DLD1 (cell line): ENCODE measurements around the gene WDFY3.

ENCODE experiments used
- in situ Hi-C: cut with HindIII; loops from 2 replicates; pipeline ENCODE4 v1.10.0; 2017; ENCODE audit warnings: low sequenced_read_pairs

The WDFY3 gene

GRCh38 chr4:84952004-84952403 lies 14.5 kb downstream of the WDFY3 start:
- in situ Hi-C loops, result no loop called here

GRCh38 chr4:84948056-84948455 lies 18.4 kb downstream of the WDFY3 start:
- in situ Hi-C loops, result no loop called here

- in situ Hi-C loops, result no loop called here
These were observed 21.5 kb downstream of the WDFY3 start for GRCh38 chr4:84944947-84945346.

- in situ Hi-C loops, result no loop called here
These were observed 25.5 kb downstream of the WDFY3 start for GRCh38 chr4:84940960-84941359.

- in situ Hi-C loops, result no loop called here
These were observed 27.4 kb downstream of the WDFY3 start for GRCh38 chr4:84939113-84939512.

- in situ Hi-C loops, result no loop called here
These were observed 28.2 kb downstream of the WDFY3 start for GRCh38 chr4:84938316-84938715.

GRCh38 chr4:84937381-84937977 lies 29.0 kb downstream of the WDFY3 start:
- in situ Hi-C loops, result no loop called here

- in situ Hi-C loops, result no loop called here
These were observed 30.4 kb downstream of the WDFY3 start for GRCh38 chr4:84936123-84936522.

GRCh38 chr4:84932462-84932861 lies 34.0 kb downstream of the WDFY3 start:
- in situ Hi-C loops, result no loop called here

GRCh38 chr4:84931961-84932360 lies 34.5 kb downstream of the WDFY3 start:
- in situ Hi-C loops, result no loop called here

- in situ Hi-C loops, result no loop called here
These were observed 35.2 kb downstream of the WDFY3 start for GRCh38 chr4:84931274-84931673.

GRCh38 chr4:84928089-84928488 lies 38.4 kb downstream of the WDFY3 start:
- in situ Hi-C loops, result no loop called here

GRCh38 chr4:84927428-84927827 lies 39.1 kb downstream of the WDFY3 start:
- in situ Hi-C loops, result no loop called here

- in situ Hi-C loops, result no loop called here
These were observed 40.9 kb downstream of the WDFY3 start for GRCh38 chr4:84925558-84925957.

GRCh38 chr4:84924434-84924833 lies 42.1 kb downstream of the WDFY3 start:
- in situ Hi-C loops, result no loop called here

GRCh38 chr4:84920617-84921016 lies 45.9 kb downstream of the WDFY3 start:
- in situ Hi-C loops, result no loop called here

GRCh38 chr4:84917869-84918600 lies 48.5 kb downstream of the WDFY3 start:
- in situ Hi-C loops, result no loop called here

- in situ Hi-C loops, result no loop called here
These were observed 49.2 kb downstream of the WDFY3 start for GRCh38 chr4:84917086-84917821.

GRCh38 chr4:84916227-84916626 lies 50.3 kb downstream of the WDFY3 start:
- in situ Hi-C loops, result no loop called here

GRCh38 chr4:84915396-84915780 lies 51.1 kb downstream of the WDFY3 start:
- in situ Hi-C loops, result no loop called here

GRCh38 chr4:84914686-84915395 lies 51.6 kb downstream of the WDFY3 start:
- in situ Hi-C loops, result no loop called here
